ENCODE results near the gene CD300A. TPM values are rescaled to one million over a fixed set of nuclear protein-coding genes. Genes with fewer than 3 reads are reported as not detected.

The CD300A gene
- total and polyA plus RNA-seq, 2 donors (not counting 3 experiments of a cell fraction or from before 2014, with no cell fraction given), result not detected

GRCh38 chr17:74448756-74449155 is 17.7 kb upstream of the CD300A start:
- BruUV-seq (replicated peaks), result no TSS peak
- Histone ChIP-seq H3K4me1 (ENCODE audit: control insufficient read depth, extremely low read depth, insufficient read depth, low read length) (no peaks in the 10 kb centered on the region), H3K9ac (replicated peaks; ENCODE audit: extremely low read depth, insufficient read depth, low read length) (no peak overlapping the region), H3K79me2 (ENCODE audit: control insufficient read depth, insufficient read depth, low read length) (no peaks in the 10 kb centered on the region), H3K9me3 (replicated peaks; ENCODE audit: control insufficient read depth, insufficient read depth, low read length) (no peaks in the 10 kb centered on the region), H3K4me3 (replicated peaks in 1 of 3; ENCODE audit: insufficient read depth in 1 of 3, low read depth in 1 of 3, low read length in 3 of 3) (no peak overlapping the region), H3K4me2 (ENCODE audit: insufficient read depth, low read length) (no peak overlapping the region), H2AFZ (ENCODE audit: low read depth, low read length) (no peak overlapping the region), H3K27ac (ENCODE audit: insufficient read depth, low read depth, low read length) (no peak overlapping the region), H3K9me1 (replicated peaks; ENCODE audit: control insufficient read depth, extremely low read depth, insufficient read depth, low read length) (no peaks in the 10 kb centered on the region), H4K20me1 (replicated peaks; ENCODE audit: control insufficient read depth, extremely low read depth, insufficient read depth, low read length) (no peaks in the 10 kb centered on the region), H3K27me3 (ENCODE audit: control insufficient read depth in 2 of 2, insufficient read depth in 2 of 2, low read length in 2 of 2) (no peaks in the 10 kb centered on the region), H3K36me3 (ENCODE audit: control insufficient read depth in 2 of 2, extremely low read depth in 1 of 2, insufficient read depth in 2 of 2, low read length in 2 of 2) (no peaks in the 10 kb centered on the region)
- no peak for TF ChIP-seq POLR2AphosphoS5 (IDR thresholded peaks at IDR 0.05; ENCODE audit: insufficient read depth, low read depth, low read length)
- TF ChIP-seq POLR2A (IDR thresholded peaks at IDR 0.05; ENCODE audit: low read depth, low read length), result no peak
- no peak for TF ChIP-seq GATA2 (IDR thresholded peaks at IDR 0.05; ENCODE audit: insufficient read depth, insufficient read length, low read depth, low read length)
- no peak for TF ChIP-seq MYC (IDR thresholded peaks at IDR 0.05; ENCODE audit: low read depth, low read length)
- TF ChIP-seq MAX (IDR thresholded peaks at IDR 0.05; ENCODE audit: insufficient read depth, insufficient read length), result no peak
- no peak for TF ChIP-seq EZH2 (IDR thresholded peaks at IDR 0.05; ENCODE audit: borderline replicate concordance, low read depth, low read length, severe bottlenecking)
- ChIA-PET CTCF (interaction anchor here (1.3 to 1.6 kb wide), 3 partner anchors 8 to 81 kb away, joined by 3 to 7 read pairs (median 4); partner anchors contain the start of gene GPR142), POLR2A (no interaction called here)
- intact Hi-C loops (cut with micrococcal nuclease), result no loop called here
- no peak for FAIRE-seq
- no peak for DNase-seq (ENCODE audit: low read depth, low spot score)
- dilution Hi-C loops (cut with MboI; ENCODE audit: extremely low pct_ligation_motif_present, low sequenced_read_pairs), result no loop called here

GRCh38 chr17:74449306-74449705 is 17.1 kb upstream of the CD300A start:
- dilution Hi-C loops (cut with MboI; ENCODE audit: extremely low pct_ligation_motif_present, low sequenced_read_pairs), result no loop called here
- H3K36me3 ChIP-seq (ENCODE audit: control insufficient read depth in 2 of 2, extremely low read depth in 1 of 2, insufficient read depth in 2 of 2, low read length in 2 of 2), result no peaks in the 10 kb centered on the region
- H3K9ac ChIP-seq (replicated peaks; ENCODE audit: extremely low read depth, insufficient read depth, low read length), result no peak overlapping the region
- no peak for FAIRE-seq
- no peaks in the 10 kb centered on the region for H3K9me1 ChIP-seq (replicated peaks; ENCODE audit: control insufficient read depth, extremely low read depth, insufficient read depth, low read length)
- H3K79me2 ChIP-seq (ENCODE audit: control insufficient read depth, insufficient read depth, low read length), result no peaks in the 10 kb centered on the region
- no peaks in the 10 kb centered on the region for H3K9me3 ChIP-seq (replicated peaks; ENCODE audit: control insufficient read depth, insufficient read depth, low read length)
- H3K4me2 ChIP-seq (ENCODE audit: insufficient read depth, low read length), result no peak overlapping the region
- BruUV-seq (replicated peaks), result no TSS peak
- intact Hi-C loops (cut with micrococcal nuclease), result no loop called here
- no peak overlapping the region for H3K27ac ChIP-seq (ENCODE audit: insufficient read depth, low read depth, low read length)
- ChIA-PET POLR2A (no interaction called here), CTCF (no interaction called here)
- no peaks in the 10 kb centered on the region for H4K20me1 ChIP-seq (replicated peaks; ENCODE audit: control insufficient read depth, extremely low read depth, insufficient read depth, low read length)
- no peaks in the 10 kb centered on the region for H3K27me3 ChIP-seq (ENCODE audit: control insufficient read depth in 2 of 2, insufficient read depth in 2 of 2, low read length in 2 of 2)
- TF ChIP-seq MAX (IDR thresholded peaks at IDR 0.05; ENCODE audit: insufficient read depth, insufficient read length) (no peak), MYC (IDR thresholded peaks at IDR 0.05; ENCODE audit: low read depth, low read length) (no peak), POLR2A (IDR thresholded peaks at IDR 0.05; ENCODE audit: low read depth, low read length) (no peak), FOS (IDR thresholded peaks at IDR 0.05; ENCODE audit: borderline replicate concordance, insufficient read depth, low read length) (no peak), JUN (IDR thresholded peaks at IDR 0.05; ENCODE audit: borderline replicate concordance, insufficient read depth, insufficient read length, low read depth) (no peak), EZH2 (IDR thresholded peaks at IDR 0.05; ENCODE audit: borderline replicate concordance, low read depth, low read length, severe bottlenecking) (no peak), POLR2AphosphoS5 (IDR thresholded peaks at IDR 0.05; ENCODE audit: insufficient read depth, low read depth, low read length) (no peak), GATA2 (IDR thresholded peaks at IDR 0.05; ENCODE audit: insufficient read depth, insufficient read length, low read depth, low read length) (no peak), CTCF (IDR thresholded peaks at IDR 0.05; ENCODE audit: extremely low read depth in 1 of 2, insufficient read depth in 1 of 2, low read depth in 1 of 2, low read length in 2 of 2) (no peak)
- no peak for DNase-seq (ENCODE audit: low read depth, low spot score)
- no peak overlapping the region for H2AFZ ChIP-seq (ENCODE audit: low read depth, low read length)
- no peak overlapping the region for H3K4me3 ChIP-seq (replicated peaks in 1 of 3; ENCODE audit: insufficient read depth in 1 of 3, low read depth in 1 of 3, low read length in 3 of 3)
- H3K4me1 ChIP-seq (ENCODE audit: control insufficient read depth, extremely low read depth, insufficient read depth, low read length), result peaks cover 2% of the 10 kb centered on the region

Data from endothelial cell of umbilical vein (primary cell).